Epithelial cell of esophagus (primary cell): ENCODE data around the gene TENT4A.

Experiments used
- DNase-seq: peaks from one replicate; pipeline ENCODE4 v3.0.0; 2010; ENCODE audit warnings: low read depth
- H3K4me3 ChIP-seq: 2 replicates; pipeline ENCODE4 v1.5.1; 2011; ENCODE audit warnings: mild to moderate bottlenecking, low read length, control low read depth
- CTCF ChIP-seq: IDR thresholded peaks from 2 replicates; pipeline ENCODE4 v1.5.1; 2011; ENCODE audit warnings: low read depth, mild to moderate bottlenecking, low read length, control low read depth, inconsistent platforms; ENCODE audit not compliant: insufficient read depth; ENCODE audit errors: missing control alignments

TENT4A gene

GRCh38 chr5:6774721-6775204 lies 61.5 kb downstream of the TENT4A start:
- no peak for DNase-seq
- no peak overlapping the region for H3K4me3 ChIP-seq
- TF ChIP-seq CTCF, result no peak

DNA sequence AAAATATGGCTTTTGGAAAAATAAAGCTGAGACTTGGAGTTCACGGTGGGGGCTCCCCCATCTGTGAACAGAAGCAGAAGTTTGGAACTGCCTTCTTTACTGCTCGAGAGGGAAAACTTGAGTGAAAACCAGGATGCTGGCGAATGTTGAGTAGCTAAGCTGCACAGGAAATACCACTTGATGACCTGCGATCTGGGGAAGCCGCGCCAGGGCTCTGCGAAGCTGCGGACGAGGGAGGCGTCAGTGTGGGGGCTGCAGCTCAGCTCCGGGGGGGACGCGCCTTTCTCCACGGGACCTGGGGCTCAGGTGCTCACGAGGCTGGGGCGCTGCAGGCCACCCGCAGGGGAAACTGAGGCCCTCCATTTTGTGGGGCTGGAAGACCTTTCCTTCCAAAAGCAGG lies 62.3 kb downstream of the TENT4A start:
- H3K4me3 ChIP-seq, result no peak overlapping the region
- no peak for TF ChIP-seq CTCF
- no peak for DNase-seq

DNA sequence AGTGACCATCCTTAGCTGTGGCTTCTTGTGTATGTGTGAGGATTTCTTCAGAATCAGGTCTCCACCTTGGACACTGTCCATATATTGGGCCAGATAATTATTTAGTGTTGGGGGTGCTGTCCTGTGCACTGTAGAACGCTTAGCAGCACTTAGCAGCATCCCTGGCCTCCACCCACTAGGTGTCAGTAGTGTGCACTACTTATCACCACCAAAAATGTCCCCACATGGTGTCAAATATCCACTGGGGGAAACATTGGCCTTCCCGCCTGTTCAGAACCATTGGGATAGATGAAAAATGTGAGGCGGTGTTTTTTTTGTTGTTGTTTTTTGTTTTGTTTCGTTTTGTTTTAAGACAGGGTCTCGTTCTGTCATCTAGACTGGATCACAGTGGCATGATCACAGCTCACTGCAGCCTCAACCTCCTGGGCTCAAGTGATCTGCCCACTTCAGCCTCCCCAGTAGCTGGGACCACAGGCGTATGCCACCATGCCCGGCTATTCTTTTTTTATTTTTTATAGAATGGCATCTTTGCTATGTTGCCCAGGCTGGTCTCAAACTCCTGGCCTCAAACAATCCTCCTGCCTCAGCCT lies 67.7 kb downstream of the TENT4A start:
- H3K4me3 ChIP-seq, result no peak overlapping the region
- TF ChIP-seq CTCF, result peak; percentile 41
- no peak for DNase-seq

DNA sequence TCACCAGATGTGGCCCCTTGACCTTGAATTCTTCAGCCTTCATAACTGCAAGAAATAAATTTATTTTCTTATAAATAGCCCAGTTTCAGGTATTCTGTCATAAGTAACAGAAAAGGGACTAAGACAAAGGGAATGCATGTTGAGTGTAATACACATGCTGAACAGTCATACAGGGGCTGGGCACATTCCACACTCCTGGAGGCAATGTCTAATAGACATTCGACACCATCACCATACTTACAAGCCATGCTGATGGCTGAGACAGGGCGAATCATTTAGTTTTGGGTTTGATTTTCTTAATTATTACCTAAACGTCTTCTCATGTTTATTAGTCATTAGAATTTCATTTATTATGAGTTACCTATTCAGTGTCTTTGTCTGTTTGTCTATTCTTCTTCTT lies 68.5 kb downstream of the TENT4A start:
- DNase-seq, result peak; percentile 82
- TF ChIP-seq CTCF, result no peak
- H3K4me3 ChIP-seq, result no peak overlapping the region

DNA sequence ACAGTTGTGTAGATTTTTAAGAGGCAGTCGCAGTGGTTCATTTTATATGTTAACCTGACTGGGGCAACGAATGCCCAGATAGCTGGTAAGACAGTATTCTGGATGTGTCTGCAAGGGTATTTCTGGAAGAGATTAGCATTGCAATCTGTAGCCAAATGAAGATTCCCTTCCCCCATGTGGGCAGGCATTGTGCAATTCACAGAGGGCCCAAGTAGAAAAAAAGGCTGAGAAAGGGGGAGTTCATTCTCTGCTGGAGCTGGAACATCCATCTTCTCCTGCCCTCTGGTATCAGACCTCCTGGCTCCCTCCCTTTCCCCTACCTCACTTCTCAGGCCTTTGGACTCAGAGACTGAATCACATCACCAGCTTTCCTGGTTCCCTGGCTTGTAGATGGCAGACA lies 70.6 kb downstream of the TENT4A start:
- no peak for DNase-seq
- TF ChIP-seq CTCF, result no peak
- H3K4me3 ChIP-seq, result no peak overlapping the region

GRCh38 chr5:6784481-6784880 lies 71.2 kb downstream of the TENT4A start:
- TF ChIP-seq CTCF, result no peak
- no peak for DNase-seq
- no peak overlapping the region for H3K4me3 ChIP-seq

GRCh38 chr5:6785161-6785860 lies 72.1 kb downstream of the TENT4A start:
- no peak for DNase-seq
- no peak overlapping the region for H3K4me3 ChIP-seq
- no peak for TF ChIP-seq CTCF
